Activated CD8-positive, alpha-beta T cell treated with anti-CD3 and anti-CD28 coated beads for 36 hours (primary cell): ENCODE results near the gene KMT2B. TPM values are rescaled to one million over a fixed set of nuclear protein-coding genes. Genes with fewer than 3 reads are reported as not detected.

Source experiments
- ATAC-seq: fragments of 200-7000 bp; cut with Tn5 transposase; one replicate; pipeline ENCODE4 v1.10.0; 2021; ENCODE audit warnings: mild to moderate bottlenecking, moderate library complexity
- CTCF ChIA-PET: fragments of 350-600 bp; sonication (Branson Sonifier 250); formaldehyde crosslinking; loops from one replicate; lab custom pipeline; 2021; ENCODE audit warnings: antibody characterized with exemption; lab: Charles Lee
- POLR2A ChIA-PET: fragments of 350-600 bp; sonication (Branson Sonifier 250); formaldehyde crosslinking; loops from one replicate; lab custom pipeline; 2021; ENCODE audit warnings: antibody characterized with exemption; lab: Charles Lee
- DNase-seq: peaks from one replicate; pipeline ENCODE4 v3.0.0-alpha.2; 2020
- H3K27ac Mint-ChIP-seq: one replicate; pipeline ENCODE4 v1.8.0; 2021; ENCODE audit warnings: mild to moderate bottlenecking, mixed read lengths
- H3K27me3 Mint-ChIP-seq: one replicate; pipeline ENCODE4 v1.8.0; 2021; ENCODE audit warnings: mixed read lengths
- H3K36me3 Mint-ChIP-seq: one replicate; pipeline ENCODE4 v1.8.0; 2021; ENCODE audit warnings: low read depth, mixed read lengths
- H3K4me1 Mint-ChIP-seq: one replicate; pipeline ENCODE4 v1.8.0; 2021; ENCODE audit warnings: low read depth, mixed read lengths
- H3K4me3 Mint-ChIP-seq: one replicate; pipeline ENCODE4 v1.8.0; 2021; ENCODE audit warnings: mild to moderate bottlenecking, moderate library complexity, mixed read lengths
- H3K9me3 Mint-ChIP-seq: one replicate; pipeline ENCODE4 v1.8.0; 2021; ENCODE audit warnings: mixed read lengths
- intact Hi-C: fragments of 100-400 bp; cut with micrococcal nuclease; formaldehyde crosslinking; loops from one replicate; pipeline ENCODE4 v1.10.0; 2022
- total RNA-seq, 2 experiments: library from RNA; stranded (reverse); gene quantifications; one replicate each; pipeline ENCODE4 v1.2.3, GENCODE V29; 2021
- TF ChIP-seq, protein P1 (sequence below): fragments of 200-600 bp; IDR thresholded peaks from one replicate; pipeline ENCODE4 v1.8.0; 2022; ENCODE audit warnings: antibody characterized with exemption, mild to moderate bottlenecking

Gene KMT2B
- total RNA-seq, 2 experiments from 2014 or later = 62.9 to 63.6 TPM

DNA sequence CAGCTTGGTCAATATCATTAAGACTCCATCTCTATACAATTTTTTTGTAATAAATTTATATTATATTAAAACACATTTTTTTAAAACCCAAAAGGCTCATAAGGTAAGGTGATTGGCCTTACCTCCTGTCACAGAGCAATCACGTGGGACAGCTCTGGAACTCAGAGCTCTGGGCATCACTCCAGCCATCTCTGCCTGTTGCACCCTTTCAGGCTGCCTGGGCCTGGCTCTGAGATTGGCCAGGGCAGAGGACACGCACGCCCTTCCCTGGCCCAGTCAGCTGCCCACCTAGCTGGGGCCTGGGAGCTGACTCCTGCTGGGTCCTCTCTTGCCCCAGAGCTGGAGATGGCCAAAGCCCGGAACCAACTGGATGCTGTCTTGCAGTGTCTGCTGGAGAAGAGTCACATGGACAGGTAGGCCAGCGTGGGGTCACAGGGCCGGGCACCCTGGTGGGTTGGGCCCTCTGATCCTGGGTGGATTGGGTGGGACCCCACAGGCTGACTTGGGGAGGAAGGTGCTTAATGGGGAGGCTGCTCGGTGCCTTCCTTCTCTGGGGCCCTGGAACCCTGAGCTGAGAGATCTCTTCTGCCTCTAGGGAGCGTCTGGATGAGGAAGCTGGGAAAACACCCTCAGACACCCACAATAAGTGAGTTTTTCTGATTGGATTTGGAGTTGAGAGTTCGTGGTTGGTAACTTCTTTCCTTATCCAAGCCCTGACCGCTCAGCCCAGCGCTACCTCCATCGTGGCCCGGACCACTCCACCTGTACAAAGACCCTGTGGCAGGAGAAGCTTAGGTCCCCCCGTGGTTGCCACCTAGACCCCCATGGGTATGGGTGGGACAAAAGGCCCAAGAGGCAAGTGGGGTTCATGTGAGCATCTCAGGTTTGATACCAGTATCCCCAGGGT lies 34.3 kb downstream of the KMT2B start:
- ATAC-seq (no peak), DNase-seq (no peak)
- Mint-ChIP-seq H3K27me3 (peaks cover 7% of the 10 kb centered on the region), H3K27ac (no peak overlapping the region), H3K4me3 (no peak overlapping the region), H3K36me3 (peaks cover 20% of the 10 kb centered on the region), H3K9me3 (no peaks in the 10 kb centered on the region), H3K4me1 (peaks cover 30% of the 10 kb centered on the region)
- TF ChIP-seq, protein P1, sequence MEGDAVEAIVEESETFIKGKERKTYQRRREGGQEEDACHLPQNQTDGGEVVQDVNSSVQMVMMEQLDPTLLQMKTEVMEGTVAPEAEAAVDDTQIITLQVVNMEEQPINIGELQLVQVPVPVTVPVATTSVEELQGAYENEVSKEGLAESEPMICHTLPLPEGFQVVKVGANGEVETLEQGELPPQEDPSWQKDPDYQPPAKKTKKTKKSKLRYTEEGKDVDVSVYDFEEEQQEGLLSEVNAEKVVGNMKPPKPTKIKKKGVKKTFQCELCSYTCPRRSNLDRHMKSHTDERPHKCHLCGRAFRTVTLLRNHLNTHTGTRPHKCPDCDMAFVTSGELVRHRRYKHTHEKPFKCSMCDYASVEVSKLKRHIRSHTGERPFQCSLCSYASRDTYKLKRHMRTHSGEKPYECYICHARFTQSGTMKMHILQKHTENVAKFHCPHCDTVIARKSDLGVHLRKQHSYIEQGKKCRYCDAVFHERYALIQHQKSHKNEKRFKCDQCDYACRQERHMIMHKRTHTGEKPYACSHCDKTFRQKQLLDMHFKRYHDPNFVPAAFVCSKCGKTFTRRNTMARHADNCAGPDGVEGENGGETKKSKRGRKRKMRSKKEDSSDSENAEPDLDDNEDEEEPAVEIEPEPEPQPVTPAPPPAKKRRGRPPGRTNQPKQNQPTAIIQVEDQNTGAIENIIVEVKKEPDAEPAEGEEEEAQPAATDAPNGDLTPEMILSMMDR = no peak
- POLR2A ChIA-PET = interaction anchor here (0.8 to 2.3 kb wide), 5 partner anchors 9 to 37 kb away, joined by 3 to 9 read pairs (median 4); partner anchors contain the start of genes IGFLR1 and KMT2B
- intact Hi-C loops = no loop called here
- CTCF ChIA-PET = interaction anchor here (0.6 to 1.2 kb wide), 3 partner anchors 39 to 203 kb away, joined by 3 to 6 read pairs (median 3); no protein-coding TSS in a partner anchor

DNA sequence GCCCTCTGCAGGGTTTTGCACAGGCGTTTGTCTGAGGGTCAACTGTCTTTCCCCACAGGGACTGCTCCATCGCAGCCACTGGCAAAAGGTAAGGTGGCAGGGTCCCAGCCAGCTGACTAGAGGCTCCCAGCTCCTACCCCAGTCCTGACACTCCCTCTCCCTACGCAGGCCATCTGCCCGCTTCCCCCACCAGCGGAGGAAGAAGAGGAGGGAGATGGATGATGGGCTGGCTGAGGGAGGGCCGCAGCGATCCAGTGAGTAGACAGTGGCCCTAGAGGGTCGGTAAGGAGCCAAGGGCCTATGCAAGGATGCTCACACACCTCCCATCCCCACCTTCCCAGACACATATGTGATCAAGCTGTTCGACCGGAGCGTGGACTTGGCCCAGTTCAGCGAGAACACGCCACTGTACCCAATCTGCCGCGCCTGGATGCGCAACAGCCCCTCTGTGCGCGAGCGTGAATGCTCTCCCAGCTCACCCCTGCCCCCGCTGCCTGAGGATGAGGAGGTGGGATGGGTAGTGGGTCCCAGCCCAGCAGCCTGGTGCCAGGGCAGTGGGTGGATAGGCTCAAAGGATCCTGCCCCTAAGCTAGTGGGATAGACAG lies 35.0 kb downstream of the KMT2B start:
- no peak for ATAC-seq
- peaks cover 7% of the 10 kb centered on the region for H3K27me3 Mint-ChIP-seq
- CTCF ChIA-PET = no interaction called here
- TF ChIP-seq, protein P1 = no peak
- no peaks in the 10 kb centered on the region for H3K9me3 Mint-ChIP-seq
- H3K27ac Mint-ChIP-seq = no peak overlapping the region
- no peak overlapping the region for H3K4me3 Mint-ChIP-seq
- peaks cover 27% of the 10 kb centered on the region for H3K4me1 Mint-ChIP-seq
- POLR2A ChIA-PET = interaction anchor here (0.8 to 2.3 kb wide), 6 partner anchors 10 to 37 kb away, joined by 3 to 9 read pairs (median 4); partner anchors contain the start of genes IGFLR1 and KMT2B
- no peak for DNase-seq
- intact Hi-C loops = no loop called here
- peaks cover 19% of the 10 kb centered on the region for H3K36me3 Mint-ChIP-seq

DNA sequence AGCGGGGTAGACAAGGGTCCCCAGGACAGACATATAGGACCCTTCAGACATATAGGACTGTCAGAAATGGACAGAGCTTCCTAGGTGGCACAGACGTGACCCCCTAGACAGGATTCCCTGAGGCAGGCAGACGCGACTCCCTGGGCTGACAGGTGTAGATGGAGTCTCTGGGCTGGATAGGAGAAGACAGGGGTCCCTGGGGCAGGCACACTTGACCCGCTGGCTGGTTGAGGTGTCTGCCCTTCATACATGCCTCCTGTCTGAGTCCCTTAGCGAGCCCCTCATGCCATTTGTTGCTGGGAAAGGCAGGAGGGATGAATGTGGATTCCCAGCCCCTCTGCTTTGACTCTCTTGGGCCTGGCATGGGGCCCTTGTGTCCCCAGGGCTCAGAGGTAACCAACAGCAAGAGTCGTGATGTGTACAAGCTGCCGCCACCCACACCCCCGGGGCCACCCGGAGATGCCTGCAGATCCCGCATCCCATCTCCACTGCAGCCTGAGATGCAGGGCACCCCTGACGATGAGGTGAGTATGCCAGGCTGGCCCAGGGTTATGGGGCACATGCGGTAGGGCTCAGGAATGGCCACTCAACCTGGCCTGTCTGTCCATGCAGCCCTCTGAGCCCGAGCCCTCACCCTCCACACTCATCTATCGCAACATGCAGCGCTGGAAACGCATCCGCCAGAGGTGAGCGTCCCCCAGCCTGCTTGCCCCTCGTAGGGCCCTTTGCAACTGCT lies 36.0 kb downstream of the KMT2B start:
- intact Hi-C loops = no loop called here
- CTCF ChIA-PET = no interaction called here
- peaks cover 7% of the 10 kb centered on the region for H3K27me3 Mint-ChIP-seq
- ATAC-seq (no peak), DNase-seq (no peak)
- H3K36me3 Mint-ChIP-seq = peaks cover 16% of the 10 kb centered on the region
- peaks cover 24% of the 10 kb centered on the region for H3K4me1 Mint-ChIP-seq
- no peak overlapping the region for H3K27ac Mint-ChIP-seq
- TF ChIP-seq, protein P1 = no peak
- POLR2A ChIA-PET = interaction anchor here (1.0 to 2.3 kb wide), 3 partner anchors 11 to 14 kb away, joined by 3 to 9 read pairs (median 4); partner anchors contain the start of gene IGFLR1
- H3K4me3 Mint-ChIP-seq = no peak overlapping the region
- no peaks in the 10 kb centered on the region for H3K9me3 Mint-ChIP-seq

DNA sequence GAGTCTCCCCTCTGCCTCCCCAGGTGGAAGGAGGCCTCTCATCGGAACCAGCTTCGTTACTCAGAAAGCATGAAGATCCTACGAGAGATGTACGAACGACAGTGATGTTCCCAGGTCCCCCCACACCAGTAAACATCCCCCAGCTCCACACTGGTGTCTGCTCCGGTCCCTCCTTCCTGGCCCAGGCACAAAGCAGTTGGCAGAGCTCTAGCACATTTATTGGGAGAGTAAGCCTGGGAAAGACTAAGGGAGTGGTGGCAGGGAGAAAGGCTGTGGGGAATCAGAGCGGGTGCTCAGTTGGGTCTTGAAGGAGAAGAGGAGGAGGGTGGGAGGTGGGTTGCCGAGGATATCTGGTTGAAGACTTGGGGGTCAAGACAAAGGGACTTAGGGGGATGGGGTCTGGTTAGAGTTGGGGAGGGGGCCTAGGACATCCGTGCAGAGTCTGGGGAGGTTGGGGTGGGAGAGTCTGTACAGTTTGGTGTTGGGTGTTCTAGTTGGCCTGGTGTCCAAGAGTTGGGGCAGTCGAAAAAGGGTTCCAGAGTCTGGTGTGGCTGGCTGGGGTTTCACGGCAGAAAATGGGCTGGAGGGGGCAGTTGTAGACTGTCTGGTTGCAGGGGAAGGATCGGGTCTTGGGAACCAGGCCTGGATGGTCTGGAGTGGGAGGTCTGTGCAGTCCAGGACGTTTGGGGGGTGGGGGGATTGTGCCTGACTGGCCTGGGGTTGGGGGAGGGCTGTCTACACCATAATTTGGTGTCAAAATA lies 36.7 kb downstream of the KMT2B start:
- TF ChIP-seq, protein P1 = no peak
- Mint-ChIP-seq H3K27ac (no peak overlapping the region), H3K27me3 (peaks cover 7% of the 10 kb centered on the region), H3K4me1 (peaks cover 25% of the 10 kb centered on the region), H3K9me3 (no peaks in the 10 kb centered on the region), H3K4me3 (no peak overlapping the region), H3K36me3 (peaks cover 20% of the 10 kb centered on the region)
- POLR2A ChIA-PET = interaction anchor here (1.1 to 1.4 kb wide), 3 partner anchors 9 to 18 kb away, joined by 3 to 4 read pairs (median 3); partner anchors contain the start of genes PSENEN and U2AF1L4
- CTCF ChIA-PET = no interaction called here
- no peak for ATAC-seq
- DNase-seq = no peak
- intact Hi-C loops = no loop called here
